ENCODE data around the gene C4BPB. TPM values are rescaled to one million over a fixed set of nuclear protein-coding genes. Genes with fewer than 3 reads are reported as not detected.
"Not testable (repeated sequence)": the region's sequence is repeated elsewhere in the genome, so short reads cannot be mapped to it uniquely, and the experiment has no call there.

Gene C4BPB, protein sequence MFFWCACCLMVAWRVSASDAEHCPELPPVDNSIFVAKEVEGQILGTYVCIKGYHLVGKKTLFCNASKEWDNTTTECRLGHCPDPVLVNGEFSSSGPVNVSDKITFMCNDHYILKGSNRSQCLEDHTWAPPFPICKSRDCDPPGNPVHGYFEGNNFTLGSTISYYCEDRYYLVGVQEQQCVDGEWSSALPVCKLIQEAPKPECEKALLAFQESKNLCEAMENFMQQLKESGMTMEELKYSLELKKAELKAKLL
- polyA plus RNA-seq (2012; ENCODE audit: insufficient read depth, insufficient read length, low read depth), result not detected

- H3K4me1 ChIP-seq, result no peaks in the 10 kb centered on the region
- H3K27me3 ChIP-seq, result peaks cover 54% of the 10 kb centered on the region
- no peak for DNase-seq
- TF ChIP-seq, protein P1, sequence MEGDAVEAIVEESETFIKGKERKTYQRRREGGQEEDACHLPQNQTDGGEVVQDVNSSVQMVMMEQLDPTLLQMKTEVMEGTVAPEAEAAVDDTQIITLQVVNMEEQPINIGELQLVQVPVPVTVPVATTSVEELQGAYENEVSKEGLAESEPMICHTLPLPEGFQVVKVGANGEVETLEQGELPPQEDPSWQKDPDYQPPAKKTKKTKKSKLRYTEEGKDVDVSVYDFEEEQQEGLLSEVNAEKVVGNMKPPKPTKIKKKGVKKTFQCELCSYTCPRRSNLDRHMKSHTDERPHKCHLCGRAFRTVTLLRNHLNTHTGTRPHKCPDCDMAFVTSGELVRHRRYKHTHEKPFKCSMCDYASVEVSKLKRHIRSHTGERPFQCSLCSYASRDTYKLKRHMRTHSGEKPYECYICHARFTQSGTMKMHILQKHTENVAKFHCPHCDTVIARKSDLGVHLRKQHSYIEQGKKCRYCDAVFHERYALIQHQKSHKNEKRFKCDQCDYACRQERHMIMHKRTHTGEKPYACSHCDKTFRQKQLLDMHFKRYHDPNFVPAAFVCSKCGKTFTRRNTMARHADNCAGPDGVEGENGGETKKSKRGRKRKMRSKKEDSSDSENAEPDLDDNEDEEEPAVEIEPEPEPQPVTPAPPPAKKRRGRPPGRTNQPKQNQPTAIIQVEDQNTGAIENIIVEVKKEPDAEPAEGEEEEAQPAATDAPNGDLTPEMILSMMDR (IDR thresholded peaks at IDR 0.05; ENCODE audit: low read depth, low read length), result no peak
- H3K4me3 ChIP-seq (ENCODE audit: low read depth, low read length), result no peak within 1 kb of the TSS
- no peaks in the 10 kb centered on the region for H3K36me3 ChIP-seq
- no peaks in the 10 kb centered on the region for H3K9me3 ChIP-seq
These were observed at the start of gene C4BPB for GRCh38 chr1:207088701-207089626. Gene C4BPB, plus strand, starts transcription at chr1:207088860. Its CDS starts 672 bp downstream, at chr1:207089532.

DNA sequence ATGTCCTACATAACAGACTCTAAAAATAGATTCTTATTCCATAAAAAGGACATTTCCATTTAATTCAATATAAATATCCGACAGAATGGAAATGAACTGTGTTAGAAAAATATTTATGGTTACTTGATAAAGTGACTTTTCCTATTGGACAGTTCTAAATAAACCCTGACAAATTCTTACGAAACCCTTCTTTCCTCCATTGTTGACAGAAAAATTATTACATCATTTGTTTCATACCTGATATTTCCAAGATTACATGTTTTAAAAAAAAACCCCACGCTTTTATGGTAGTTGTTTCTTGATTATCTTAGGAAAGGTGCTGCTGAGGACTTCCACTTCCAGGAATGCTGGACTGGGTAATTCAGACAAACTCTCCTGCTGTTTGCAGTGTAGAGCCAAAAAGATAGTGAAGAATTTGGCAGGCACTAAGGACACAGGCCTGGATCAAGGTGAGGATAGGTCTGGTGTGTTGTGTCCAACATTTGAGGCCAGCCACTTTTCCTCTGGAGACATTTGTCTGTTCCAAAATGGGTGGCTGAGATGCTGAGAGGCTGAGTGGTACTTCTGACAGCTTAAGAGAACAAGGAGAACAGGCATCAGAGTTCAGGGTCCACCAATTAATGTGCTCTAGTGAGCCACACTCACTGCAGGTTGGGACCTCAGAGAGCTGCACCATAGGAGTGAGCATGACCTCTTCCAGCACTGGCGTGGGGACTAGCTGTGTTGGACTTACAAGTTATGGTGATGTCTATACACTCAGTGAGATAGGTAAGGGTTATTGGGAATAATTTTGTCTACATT, 49.1 kb upstream of the C4BPB start:
- DNase-seq, result no peak
- Histone ChIP-seq H3K36me3 (no peaks in the 10 kb centered on the region), H3K9me3 (no peaks in the 10 kb centered on the region), H3K4me1 (no peaks in the 10 kb centered on the region), H3K27me3 (peaks cover 43% of the 10 kb centered on the region), H3K4me3 (ENCODE audit: low read depth, low read length) (no peak overlapping the region)
- TF ChIP-seq, protein P1 (IDR thresholded peaks at IDR 0.05; ENCODE audit: low read depth, low read length), result no peak

DNA sequence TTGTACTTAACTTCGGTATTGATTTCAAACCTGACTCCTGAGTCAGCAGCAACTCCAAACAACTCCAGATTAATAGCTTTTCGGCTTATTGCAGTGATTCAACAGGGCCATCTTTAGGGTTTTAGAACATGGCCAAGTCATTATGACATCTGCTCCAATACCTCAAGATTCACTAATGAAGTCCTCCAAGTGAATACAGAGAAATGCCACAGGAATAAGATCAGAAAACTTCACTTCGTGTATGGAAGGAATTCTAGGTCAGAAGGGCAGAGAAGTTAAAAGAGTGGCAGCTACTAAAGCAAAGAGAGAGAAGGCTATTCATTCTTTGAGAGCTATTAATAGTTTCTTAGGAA, 48.5 kb upstream of the C4BPB start:
- TF ChIP-seq, protein P1 (IDR thresholded peaks at IDR 0.05; ENCODE audit: low read depth, low read length), result no peak
- Histone ChIP-seq H3K36me3 (no peaks in the 10 kb centered on the region), H3K9me3 (no peaks in the 10 kb centered on the region), H3K27me3 (peaks cover 38% of the 10 kb centered on the region), H3K4me1 (no peaks in the 10 kb centered on the region), H3K4me3 (ENCODE audit: low read depth, low read length) (no peak overlapping the region)
- DNase-seq, result no peak

DNA sequence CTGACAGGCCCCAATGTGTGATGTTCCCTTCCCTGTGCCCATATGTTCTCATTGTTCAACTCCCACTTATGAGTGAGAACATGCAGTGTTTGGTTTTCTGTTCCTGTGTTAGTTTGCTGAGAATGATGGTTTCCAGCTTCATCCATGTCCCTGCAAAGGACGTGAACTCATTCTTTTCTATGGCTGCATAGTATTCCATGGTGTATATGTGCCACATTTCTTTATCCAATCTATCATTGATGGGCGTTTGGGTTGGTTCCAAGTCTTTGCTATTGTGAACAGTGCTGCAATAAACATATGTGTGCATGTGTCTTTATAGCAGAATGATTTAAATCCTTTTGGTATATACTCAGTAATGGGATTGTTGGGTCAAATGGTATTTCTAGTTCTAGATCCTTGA, 47.3 kb upstream of the C4BPB start:
- not testable (repeated sequence) for H3K36me3 ChIP-seq; H3K4me1 ChIP-seq; DNase-seq; H3K4me3 ChIP-seq (ENCODE audit: low read depth, low read length); H3K9me3 ChIP-seq
- H3K27me3 ChIP-seq, result peaks cover 25% of the 10 kb centered on the region

GRCh38 chr1:207045453-207045852, 43.2 kb upstream of the C4BPB start:
- TF ChIP-seq, protein P1 (IDR thresholded peaks at IDR 0.05; ENCODE audit: low read depth, low read length), result no peak
- H3K27me3 ChIP-seq, result no peaks in the 10 kb centered on the region
- H3K36me3 ChIP-seq, result peaks cover 17% of the 10 kb centered on the region
- DNase-seq, result no peak
- H3K9me3 ChIP-seq, result no peaks in the 10 kb centered on the region
- no peak overlapping the region for H3K4me3 ChIP-seq (ENCODE audit: low read depth, low read length)
- peaks cover 3% of the 10 kb centered on the region; the same call in 1 of the 2 replicates for H3K4me1 ChIP-seq

- Histone ChIP-seq H3K9me3 (no peaks in the 10 kb centered on the region), H3K36me3 (peaks cover 17% of the 10 kb centered on the region), H3K4me3 (ENCODE audit: low read depth, low read length) (no peak overlapping the region), H3K4me1 (peaks cover 6% of the 10 kb centered on the region), H3K27me3 (no peaks in the 10 kb centered on the region)
- DNase-seq, result no peak
- TF ChIP-seq, protein P1 (IDR thresholded peaks at IDR 0.05; ENCODE audit: low read depth, low read length), result no peak
These were observed 41.2 kb upstream of the C4BPB start for GRCh38 chr1:207047505-207047904.
